Measurements from ENCODE around the gene NCOA3.

NCOA3 gene

GRCh38 chr20:47645632-47646031 lies 143.9 kb downstream of the NCOA3 start:
- Mint-ChIP-seq H3K4me1 (ENCODE audit: low read depth) (peaks cover 2% of the 10 kb centered on the region), H3K36me3 (ENCODE audit: low read depth) (peaks cover 92% of the 10 kb centered on the region), H3K9me3 (no peaks in the 10 kb centered on the region), H3K4me3 (no peak overlapping the region), H3K27ac (peak overlapping the region; percentile 75), H3K27me3 (no peaks in the 10 kb centered on the region)
- no peak for DNase-seq

- peak overlapping the region; percentile 40 for H3K27ac Mint-ChIP-seq
Measured at GRCh38 chr20:47647994-47648393, 146.3 kb downstream of the NCOA3 start.

GRCh38 chr20:47648943-47649342 lies 147.3 kb downstream of the NCOA3 start:
- H3K9me3 Mint-ChIP-seq = no peaks in the 10 kb centered on the region
- H3K36me3 Mint-ChIP-seq (ENCODE audit: low read depth) = peaks cover 94% of the 10 kb centered on the region
- peak overlapping the region; percentile 67 for H3K27ac Mint-ChIP-seq
- H3K4me3 Mint-ChIP-seq = no peak overlapping the region
- DNase-seq = no peak
- peaks cover 2% of the 10 kb centered on the region for H3K4me1 Mint-ChIP-seq (ENCODE audit: low read depth)
- no peaks in the 10 kb centered on the region for H3K27me3 Mint-ChIP-seq

More at GRCh38 chr20:47647994-47648393, 146.3 kb downstream of the NCOA3 start:
- Mint-ChIP-seq H3K27me3 (no peaks in the 10 kb centered on the region), H3K9me3 (no peaks in the 10 kb centered on the region), H3K4me1 (ENCODE audit: low read depth) (peaks cover 2% of the 10 kb centered on the region), H3K4me3 (no peak overlapping the region), H3K36me3 (ENCODE audit: low read depth) (peaks cover 94% of the 10 kb centered on the region)
- DNase-seq = no peak

GRCh38 chr20:47652301-47652700 lies 150.6 kb downstream of the NCOA3 start:
- no peaks in the 10 kb centered on the region for H3K4me1 Mint-ChIP-seq (ENCODE audit: low read depth)
- DNase-seq = no peak
- no peaks in the 10 kb centered on the region for H3K27me3 Mint-ChIP-seq
- H3K9me3 Mint-ChIP-seq = no peaks in the 10 kb centered on the region
- H3K4me3 Mint-ChIP-seq = no peak overlapping the region
- peak overlapping the region; percentile 68 for H3K27ac Mint-ChIP-seq
- peaks cover 96% of the 10 kb centered on the region for H3K36me3 Mint-ChIP-seq (ENCODE audit: low read depth)

- Mint-ChIP-seq H3K27me3 (no peaks in the 10 kb centered on the region), H3K9me3 (no peaks in the 10 kb centered on the region), H3K4me1 (ENCODE audit: low read depth) (no peaks in the 10 kb centered on the region), H3K27ac (peak overlapping the region; percentile 68), H3K36me3 (ENCODE audit: low read depth) (peaks cover 96% of the 10 kb centered on the region), H3K4me3 (no peak overlapping the region)
- DNase-seq = no peak
Measured at GRCh38 chr20:47652794-47653193, 151.1 kb downstream of the NCOA3 start.

GRCh38 chr20:47653869-47654268 lies 152.2 kb downstream of the NCOA3 start:
- H3K9me3 Mint-ChIP-seq = no peaks in the 10 kb centered on the region
- peaks cover 2% of the 10 kb centered on the region for H3K4me1 Mint-ChIP-seq (ENCODE audit: low read depth)
- H3K4me3 Mint-ChIP-seq = no peak overlapping the region
- H3K27ac Mint-ChIP-seq = peak overlapping the region; percentile 77
- peaks cover 96% of the 10 kb centered on the region for H3K36me3 Mint-ChIP-seq (ENCODE audit: low read depth)
- no peaks in the 10 kb centered on the region for H3K27me3 Mint-ChIP-seq
- no peak for DNase-seq

GRCh38 chr20:47654370-47654769 lies 152.7 kb downstream of the NCOA3 start:
- DNase-seq = no peak
- Mint-ChIP-seq H3K9me3 (no peaks in the 10 kb centered on the region), H3K4me1 (ENCODE audit: low read depth) (peaks cover 2% of the 10 kb centered on the region), H3K27me3 (no peaks in the 10 kb centered on the region), H3K4me3 (no peak overlapping the region), H3K27ac (peak overlapping the region; percentile 52), H3K36me3 (ENCODE audit: low read depth) (peaks cover 96% of the 10 kb centered on the region)

GRCh38 chr20:47655635-47656034 lies 153.9 kb downstream of the NCOA3 start:
- Mint-ChIP-seq H3K9me3 (no peaks in the 10 kb centered on the region), H3K27ac (peak overlapping the region; percentile 52), H3K4me1 (ENCODE audit: low read depth) (peaks cover 2% of the 10 kb centered on the region), H3K4me3 (no peak overlapping the region), H3K27me3 (no peaks in the 10 kb centered on the region), H3K36me3 (ENCODE audit: low read depth) (peaks cover 96% of the 10 kb centered on the region)
- no peak for DNase-seq

- Mint-ChIP-seq H3K9me3 (no peaks in the 10 kb centered on the region), H3K36me3 (ENCODE audit: low read depth) (peaks cover 96% of the 10 kb centered on the region), H3K4me1 (ENCODE audit: low read depth) (peaks cover 2% of the 10 kb centered on the region), H3K27ac (peak overlapping the region; percentile 41), H3K27me3 (no peaks in the 10 kb centered on the region), H3K4me3 (no peak overlapping the region)
- DNase-seq = no peak
Measured at GRCh38 chr20:47656318-47656717, 154.6 kb downstream of the NCOA3 start.

- Mint-ChIP-seq H3K9me3 (no peaks in the 10 kb centered on the region), H3K4me1 (ENCODE audit: low read depth) (peaks cover 8% of the 10 kb centered on the region), H3K36me3 (ENCODE audit: low read depth) (peaks cover 89% of the 10 kb centered on the region), H3K4me3 (no peak overlapping the region), H3K27ac (peak overlapping the region; percentile 11), H3K27me3 (no peaks in the 10 kb centered on the region)
- no peak for DNase-seq
Measured at GRCh38 chr20:47659904-47660601, 158.4 kb downstream of the NCOA3 start.

- no peak overlapping the region for H3K4me3 Mint-ChIP-seq
- H3K36me3 Mint-ChIP-seq (ENCODE audit: low read depth) = peaks cover 88% of the 10 kb centered on the region
- no peak for DNase-seq
- H3K4me1 Mint-ChIP-seq (ENCODE audit: low read depth) = peaks cover 8% of the 10 kb centered on the region
- no peaks in the 10 kb centered on the region for H3K9me3 Mint-ChIP-seq
- H3K27ac Mint-ChIP-seq = peak overlapping the region; percentile 42
- no peaks in the 10 kb centered on the region for H3K27me3 Mint-ChIP-seq
Measured at GRCh38 chr20:47660602-47660905, 158.9 kb downstream of the NCOA3 start.

- Mint-ChIP-seq H3K36me3 (ENCODE audit: low read depth) (peaks cover 87% of the 10 kb centered on the region), H3K27ac (peak overlapping the region; percentile 42), H3K9me3 (no peaks in the 10 kb centered on the region), H3K27me3 (no peaks in the 10 kb centered on the region), H3K4me3 (no peak overlapping the region), H3K4me1 (ENCODE audit: low read depth) (peaks cover 8% of the 10 kb centered on the region)
- DNase-seq = no peak
Measured at GRCh38 chr20:47660983-47661700, 159.5 kb downstream of the NCOA3 start.

GRCh38 chr20:47661714-47662113 lies 160.0 kb downstream of the NCOA3 start:
- DNase-seq = no peak
- no peak overlapping the region for H3K4me3 Mint-ChIP-seq
- peaks cover 81% of the 10 kb centered on the region for H3K36me3 Mint-ChIP-seq (ENCODE audit: low read depth)
- H3K4me1 Mint-ChIP-seq (ENCODE audit: low read depth) = peaks cover 8% of the 10 kb centered on the region
- no peaks in the 10 kb centered on the region for H3K27me3 Mint-ChIP-seq
- peak overlapping the region; percentile 42 for H3K27ac Mint-ChIP-seq
- H3K9me3 Mint-ChIP-seq = no peaks in the 10 kb centered on the region

GRCh38 chr20:47662483-47663353 lies 161.0 kb downstream of the NCOA3 start:
- Mint-ChIP-seq H3K27ac (peak overlapping the region; percentile 55), H3K9me3 (no peaks in the 10 kb centered on the region), H3K4me1 (ENCODE audit: low read depth) (peaks cover 8% of the 10 kb centered on the region), H3K36me3 (ENCODE audit: low read depth) (peaks cover 71% of the 10 kb centered on the region), H3K4me3 (no peak overlapping the region), H3K27me3 (no peaks in the 10 kb centered on the region)
- peak; percentile 25 for DNase-seq

Measured in activated T-cell treated with anti-CD3 and anti-CD28 coated beads, Interleukin-2, amount 50 U/mL, for 24 hours (primary cell).